GM23338 (cell line): ENCODE results near the gene PDE1C.

Experiments
- CREB1 ChIP-seq: fragments of 250-450 bp; sonication (Bioruptor Pico); IDR thresholded peaks from 2 replicates; pipeline ENCODE4 v1.5.0; 2020; ENCODE audit warnings: low read depth, mild to moderate bottlenecking, moderate library complexity
- CTCF ChIP-seq, 2 experiments: fragments of 200-600 bp in 1 of 2; sonication (generic) in 1 of 2; conservative IDR thresholded peaks; 2 replicates each; pipeline versions ENCODE4 v1.5.1 to v1.6.1; 2016 to 2017; ENCODE audit warnings: antibody characterized with exemption in 2 of 2, low read depth in 2 of 2, mild to moderate bottlenecking in 2 of 2, moderate library complexity in 1 of 2
- ETS1 ChIP-seq: IDR thresholded peaks from 2 replicates; pipeline ENCODE4 v1.6.1; 2016; ENCODE audit warnings: antibody characterized with exemption
- EZH2 ChIP-seq: fragments of 200-600 bp; sonication (generic); IDR thresholded peaks from one replicate; pipeline ENCODE4 v1.8.0; 2017; ENCODE audit warnings: antibody characterized with exemption, mild to moderate bottlenecking, low read depth; ENCODE audit not compliant: unreplicated experiment
- EZH2phosphoT487 ChIP-seq: fragments of 200-600 bp; sonication (generic); IDR thresholded peaks from one replicate; pipeline ENCODE4 v1.8.1; 2018; ENCODE audit warnings: antibody characterized with exemption; ENCODE audit not compliant: unreplicated experiment
- JUNB ChIP-seq: IDR thresholded peaks from one replicate; pipeline ENCODE4 v1.6.1; 2016; ENCODE audit warnings: antibody characterized with exemption; ENCODE audit not compliant: unreplicated experiment
- NANOG ChIP-seq: IDR thresholded peaks from 2 replicates; pipeline ENCODE4 v1.6.1; 2016; ENCODE audit warnings: antibody characterized with exemption, borderline replicate concordance
- POLR2AphosphoS5 ChIP-seq: IDR thresholded peaks from 2 replicates; pipeline ENCODE4 v1.6.1; 2016; ENCODE audit warnings: antibody characterized with exemption, low read depth
- REST ChIP-seq: IDR thresholded peaks from one replicate; pipeline ENCODE4 v1.6.1; 2018; ENCODE audit warnings: antibody characterized with exemption; ENCODE audit not compliant: unreplicated experiment
- STAT1 ChIP-seq: IDR thresholded peaks from one replicate; pipeline ENCODE4 v1.6.1; 2016; ENCODE audit warnings: antibody characterized with exemption; ENCODE audit not compliant: unreplicated experiment
- ZNF114 ChIP-seq: fragments of 250-450 bp; sonication (Bioruptor Pico); IDR thresholded peaks from 2 replicates; pipeline ENCODE4 v1.5.0; 2020; ENCODE audit warnings: mild to moderate bottlenecking, moderate library complexity
- ZNF331 ChIP-seq: fragments of 250-450 bp; sonication (Bioruptor Pico); IDR thresholded peaks from 2 replicates; pipeline ENCODE4 v1.5.0; 2020; ENCODE audit warnings: low read depth, mild to moderate bottlenecking, moderate library complexity
- ZNF462 ChIP-seq: fragments of 250-450 bp; sonication (Bioruptor Pico); IDR thresholded peaks from 2 replicates; pipeline ENCODE4 v1.5.0; 2020; ENCODE audit warnings: mild to moderate bottlenecking, moderate library complexity

GRCh38 chr7:31890766-31891165 is 179.4 kb downstream of the PDE1C start:
- no peak for TF ChIP-seq CTCF (conservative IDR thresholded peaks at IDR 0.05; ENCODE audit: low read depth in 2 of 2)
- TF ChIP-seq REST, result no peak
- no peak for TF ChIP-seq EZH2
- TF ChIP-seq EZH2phosphoT487, result no peak
- TF ChIP-seq POLR2AphosphoS5, result no peak
- TF ChIP-seq CREB1 (CRISPR knock-in tag), result no peak
- no peak for TF ChIP-seq ZNF331 (CRISPR knock-in tag)
- no peak for TF ChIP-seq ETS1
- no peak for TF ChIP-seq STAT1
- TF ChIP-seq JUNB, result no peak
- TF ChIP-seq NANOG, result no peak
- no peak for TF ChIP-seq ZNF114 (CRISPR knock-in tag)
- no peak for TF ChIP-seq ZNF462
